ENCODE data around the gene HM13. TPM values are rescaled to one million over a fixed set of nuclear protein-coding genes. Genes with fewer than 3 reads are reported as not detected.
"Not testable (repeated sequence)": the region's sequence is repeated elsewhere in the genome, so short reads cannot be mapped to it uniquely, and the experiment has no call there.

Gene HM13
- total and polyA plus RNA-seq, 8 donors, result 10.7 to 181 (median 91.8) TPM

- peak overlapping the region; percentile 86 to 97 (median 92) for H3K4me3 ChIP-seq
- H3K4me1 ChIP-seq, result peaks cover 37 to 68% (median 58%) of the 10 kb centered on the region in 4 donors
- 72 to 86% (median 83%) methylated on average over 4 of the region's 4 CpGs for WGBS, 5 donors
- intact Hi-C loops (cut with DNase I; ENCODE audit: low total_unique reads), result no loop called here
- TF ChIP-seq POLR2A (IDR thresholded peaks at IDR 0.05) (no peak), POLR2AphosphoS5 (IDR thresholded peaks at IDR 0.05) (no peak), EP300 (IDR thresholded peaks at IDR 0.05) (no peak), CTCF (IDR thresholded peaks at IDR 0.05) (no peak)
- H3K9me3 ChIP-seq, result no peaks in the 10 kb centered on the region
- DNase-seq, result no peak
- H3K27me3 ChIP-seq, result no peaks in the 10 kb centered on the region
- H3K36me3 ChIP-seq, result peaks cover 0 to 35% (median 28%) of the 10 kb centered on the region in 4 donors
- peak overlapping the region in 4 of 5 donors; percentile 14 to 92 (median 89) for H3K27ac ChIP-seq
These were observed 1.9 kb downstream of the HM13 start for GRCh38 chr20:31516166-31516565.

GRCh38 chr20:31516651-31517050 is 2.4 kb downstream of the HM13 start:
- H3K27ac ChIP-seq, result peak overlapping the region in 4 of 5 donors; percentile 14 to 92 (median 68)
- no peaks in the 10 kb centered on the region for H3K27me3 ChIP-seq
- peaks cover 42 to 72% (median 61%) of the 10 kb centered on the region in 4 donors for H3K4me1 ChIP-seq
- intact Hi-C loops (cut with DNase I; ENCODE audit: low total_unique reads), result no loop called here
- no peak for DNase-seq
- H3K36me3 ChIP-seq, result peaks cover 0 to 38% (median 31%) of the 10 kb centered on the region in 4 donors
- no peaks in the 10 kb centered on the region for H3K9me3 ChIP-seq
- WGBS, 5 donors, result 69 to 97% (median 82%) methylated on average over 2 of the region's 2 CpGs
- H3K4me3 ChIP-seq, result peak overlapping the region in 3 of 4 donors; percentile 92 to 97 (median 92)
- TF ChIP-seq POLR2A (IDR thresholded peaks at IDR 0.05), result no peak
- no peak for TF ChIP-seq POLR2AphosphoS5 (IDR thresholded peaks at IDR 0.05)
- no peak for TF ChIP-seq EP300 (IDR thresholded peaks at IDR 0.05)
- TF ChIP-seq CTCF (IDR thresholded peaks at IDR 0.05), result no peak

GRCh38 chr20:31517373-31517772 is 3.1 kb downstream of the HM13 start:
- peaks cover 44 to 80% (median 63%) of the 10 kb centered on the region in 4 donors for H3K4me1 ChIP-seq
- no peaks in the 10 kb centered on the region for H3K9me3 ChIP-seq
- H3K4me3 ChIP-seq, result peak overlapping the region in 2 of 4 donors; percentile 92 to 97
- 36 to 62% (median 45%) methylated on average over 4 of the region's 4 CpGs for WGBS, 5 donors
- H3K27me3 ChIP-seq, result no peaks in the 10 kb centered on the region
- peak overlapping the region in 3 of 5 donors; percentile 45 to 92 (median 64) for H3K27ac ChIP-seq
- H3K36me3 ChIP-seq, result peaks cover 0 to 40% (median 35%) of the 10 kb centered on the region in 4 donors
- intact Hi-C loops (cut with DNase I; ENCODE audit: low total_unique reads), result no loop called here
- peak; percentile 51 to 74 for DNase-seq
- TF ChIP-seq EP300 (IDR thresholded peaks at IDR 0.05) (no peak), POLR2A (IDR thresholded peaks at IDR 0.05) (no peak), POLR2AphosphoS5 (IDR thresholded peaks at IDR 0.05) (peak in 1 of 3 donors; percentile 19), CTCF (IDR thresholded peaks at IDR 0.05) (no peak)

GRCh38 chr20:31521267-31521666 is 7.0 kb downstream of the HM13 start:
- Histone ChIP-seq H3K27ac (peak overlapping the region in 1 of 5 donors; percentile 44), H3K4me1 (peaks cover 32 to 83% (median 57%) of the 10 kb centered on the region in 4 donors), H3K36me3 (peaks cover 0 to 67% (median 55%) of the 10 kb centered on the region in 4 donors)
- H3K9me3 ChIP-seq; H3K4me3 ChIP-seq; DNase-seq; H3K27me3 ChIP-seq; intact Hi-C loops (cut with DNase I; ENCODE audit: low total_unique reads): not testable (repeated sequence)
- WGBS, 5 donors, result 83 to 93% (median 87%) methylated on average over 7 of the region's 7 CpGs

- Histone ChIP-seq H3K36me3 (peaks cover 8 to 70% (median 67%) of the 10 kb centered on the region in 4 donors), H3K27ac (peak overlapping the region in 2 of 5 donors; percentile 4 to 68), H3K9me3 (no peaks in the 10 kb centered on the region), H3K27me3 (no peaks in the 10 kb centered on the region), H3K4me3 (no peak overlapping the region), H3K4me1 (peaks cover 17 to 69% (median 42%) of the 10 kb centered on the region in 4 donors)
- intact Hi-C loops (cut with DNase I; ENCODE audit: low total_unique reads), result no loop called here
- 80 to 87% (median 83%) methylated on average over 6 of the region's 6 CpGs for WGBS, 5 donors
- TF ChIP-seq POLR2A (IDR thresholded peaks at IDR 0.05) (no peak), POLR2AphosphoS5 (IDR thresholded peaks at IDR 0.05) (no peak), CTCF (IDR thresholded peaks at IDR 0.05) (no peak)
- DNase-seq, result no peak
These were observed 8.5 kb downstream of the HM13 start for GRCh38 chr20:31522731-31523130.

All from stomach (tissue), 9 donors.